HG03060 (cell line): Measurements from ENCODE around the gene LSM3.
A peak's percentile ranks its signal among the peaks of the same experiment; 100 is the strongest.

Experiments used
- ATAC-seq: cut with Tn5 transposase; IDR thresholded peaks from one replicate; pipeline ENCODE4 v1.9.1; 2021; ENCODE audit warnings: low read depth, moderate number of reproducible peaks; ENCODE audit not compliant: unreplicated experiment

LSM3 gene

DNA sequence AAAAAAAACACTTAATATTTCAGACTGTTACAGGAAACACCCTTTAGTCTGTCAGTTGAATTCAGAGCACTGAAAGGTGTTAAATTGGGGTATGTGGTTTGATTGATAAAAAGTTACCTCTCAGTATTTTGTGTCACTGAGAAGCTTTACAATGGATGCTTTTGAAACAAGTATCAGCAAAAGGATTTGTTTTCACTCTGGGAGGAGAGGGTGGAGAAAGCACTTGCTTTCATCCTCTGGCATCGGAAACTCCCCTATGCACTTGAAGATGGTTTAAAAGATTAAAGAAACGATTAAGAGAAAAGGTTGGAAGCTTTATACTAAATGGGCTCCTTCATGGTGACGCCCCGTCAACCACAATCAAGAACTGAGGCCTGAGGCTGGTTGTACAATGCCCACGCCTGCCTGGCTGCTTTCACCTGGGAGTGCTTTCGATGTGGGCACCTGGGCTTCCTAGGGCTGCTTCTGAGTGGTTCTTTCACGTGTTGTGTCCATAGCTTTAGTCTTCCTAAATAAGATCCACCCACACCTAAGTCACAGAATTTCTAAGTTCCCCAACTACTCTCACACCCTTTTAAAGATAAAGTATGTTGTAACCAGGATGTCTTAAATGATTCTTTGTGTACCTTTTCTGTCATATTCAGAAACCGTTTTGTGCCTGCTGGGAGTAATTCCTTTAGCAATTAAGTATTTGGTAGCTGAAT is 35.9 kb upstream of the LSM3 start:
- ATAC-seq: no peak

DNA sequence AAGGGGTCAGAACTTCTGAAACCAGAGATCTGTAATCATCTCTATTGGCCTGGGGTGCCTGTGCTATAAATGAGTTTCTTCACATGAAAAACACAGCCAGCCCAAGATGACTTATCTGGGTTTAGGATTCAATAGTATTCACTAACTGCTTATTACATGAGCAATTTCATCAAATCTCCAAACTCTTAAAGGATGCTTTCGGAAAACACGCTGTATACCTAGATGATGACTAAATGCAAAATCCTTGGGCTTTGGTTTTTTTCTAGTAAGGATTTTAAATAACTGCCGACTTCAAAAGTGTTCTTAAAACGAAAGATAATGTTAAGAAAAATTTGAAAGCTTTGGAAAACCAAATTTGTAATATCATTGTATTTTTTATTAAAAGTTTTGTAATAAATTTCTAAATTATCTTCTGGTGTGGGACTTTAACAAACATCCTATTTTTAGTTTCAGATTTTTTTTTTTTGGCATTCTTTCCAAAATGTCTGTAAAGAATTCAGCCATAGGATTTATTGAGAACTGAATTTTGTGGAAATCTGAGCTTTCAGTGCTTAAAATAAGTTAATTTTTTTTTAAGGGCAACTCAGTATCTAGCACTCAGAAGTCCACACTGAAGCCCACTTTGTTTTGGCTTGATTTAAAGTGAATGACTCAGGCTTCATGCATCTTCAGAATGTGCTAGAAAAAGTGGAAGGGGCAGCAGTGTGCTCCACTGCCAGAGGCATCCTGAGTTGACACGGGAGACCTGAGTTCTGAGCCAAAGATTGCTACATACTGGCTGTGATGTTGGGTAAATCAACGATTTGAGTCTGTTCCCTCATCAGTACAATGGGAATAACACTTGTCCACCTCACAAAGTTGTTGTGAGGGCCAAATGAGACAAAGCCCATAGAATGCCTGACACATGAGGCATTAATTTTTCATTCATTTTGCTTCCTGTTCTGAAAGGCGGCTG is 35.1 kb upstream of the LSM3 start:
- no peak for ATAC-seq

DNA sequence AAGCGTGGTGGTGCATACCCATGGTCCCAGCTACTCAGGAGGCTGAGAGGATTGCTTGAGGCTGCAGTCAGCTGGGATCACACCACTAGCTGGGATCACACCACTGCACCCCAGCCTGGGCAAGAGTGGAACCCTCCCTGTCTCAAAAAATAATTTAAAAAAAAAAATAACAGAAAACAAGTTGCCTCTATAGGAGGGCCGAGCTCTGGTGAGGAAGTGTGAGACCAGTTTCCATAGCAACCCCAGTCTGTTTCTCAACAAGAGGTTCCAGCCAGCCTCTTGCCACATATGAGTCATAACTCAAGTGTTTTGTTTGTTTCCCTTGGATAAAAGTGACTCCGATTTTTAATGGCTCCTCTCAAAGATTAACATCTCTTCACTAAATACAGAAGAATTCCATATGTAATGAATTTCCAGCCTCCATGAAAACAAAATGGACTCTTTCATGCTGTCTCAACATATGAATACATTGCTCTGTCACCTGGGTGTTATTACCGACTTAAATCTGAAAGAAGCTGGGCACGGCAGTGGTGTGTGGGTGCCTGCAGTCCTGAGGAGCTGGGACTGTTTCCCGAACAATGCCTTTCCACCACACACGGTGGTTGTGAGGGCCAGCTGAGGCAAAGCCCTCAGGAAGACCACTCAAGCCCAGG is 34.1 kb upstream of the LSM3 start:
- peak; percentile 94 for ATAC-seq

DNA sequence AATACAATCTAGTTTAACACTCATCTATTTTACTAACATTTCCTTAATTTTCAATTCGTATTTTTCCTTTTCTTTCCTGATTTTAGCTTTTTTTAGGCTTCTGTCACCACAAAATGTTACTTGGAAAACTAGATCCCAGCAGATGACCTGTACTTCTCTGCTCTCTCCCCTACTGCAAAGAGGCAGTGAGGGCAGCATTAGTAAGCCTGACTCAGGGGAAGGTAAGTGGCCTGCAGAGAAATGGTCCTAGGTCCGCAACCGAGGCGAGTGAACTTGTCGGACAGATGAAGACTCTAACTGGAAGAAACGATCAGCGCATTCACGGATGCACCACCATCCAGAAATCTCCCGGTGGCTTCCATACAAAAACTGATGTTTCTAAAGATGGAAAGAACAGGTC is 33.4 kb upstream of the LSM3 start:
- ATAC-seq: no peak

DNA sequence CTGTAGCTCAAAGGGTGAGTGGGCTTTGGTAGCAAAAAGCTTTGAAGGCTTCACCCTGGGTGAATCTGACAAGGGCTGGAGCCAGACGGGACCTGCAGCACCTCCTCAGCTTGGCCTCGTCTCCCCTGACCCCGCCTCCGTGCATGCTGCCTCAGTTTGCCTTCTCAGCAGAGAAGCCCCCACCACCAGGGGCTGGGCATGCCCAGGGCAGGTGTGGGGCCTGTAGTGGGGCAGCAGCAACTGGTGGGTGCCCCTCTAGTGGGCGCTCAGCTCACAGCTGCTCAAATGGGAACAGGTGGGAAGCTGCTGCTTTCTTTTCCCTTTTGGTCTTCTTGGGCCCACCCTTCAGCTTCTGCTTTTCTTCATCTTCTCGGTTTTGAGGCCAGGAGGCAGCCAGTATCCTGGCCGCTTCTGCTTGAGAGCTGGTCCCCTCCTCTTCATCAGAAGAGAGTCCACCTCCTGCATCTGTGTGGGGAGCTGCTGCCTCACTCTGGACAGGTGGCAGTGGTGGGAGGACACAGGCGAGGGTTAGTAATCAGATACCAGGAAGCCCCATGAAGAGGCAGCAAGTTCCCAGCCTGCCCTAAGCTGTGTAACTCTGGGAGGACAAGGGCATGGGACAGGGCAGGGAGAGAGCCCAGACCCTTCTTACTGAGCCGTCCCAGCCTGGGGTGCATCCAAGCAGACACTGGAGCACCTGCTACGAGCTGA is 32.8 kb upstream of the LSM3 start:
- ATAC-seq: no peak

DNA sequence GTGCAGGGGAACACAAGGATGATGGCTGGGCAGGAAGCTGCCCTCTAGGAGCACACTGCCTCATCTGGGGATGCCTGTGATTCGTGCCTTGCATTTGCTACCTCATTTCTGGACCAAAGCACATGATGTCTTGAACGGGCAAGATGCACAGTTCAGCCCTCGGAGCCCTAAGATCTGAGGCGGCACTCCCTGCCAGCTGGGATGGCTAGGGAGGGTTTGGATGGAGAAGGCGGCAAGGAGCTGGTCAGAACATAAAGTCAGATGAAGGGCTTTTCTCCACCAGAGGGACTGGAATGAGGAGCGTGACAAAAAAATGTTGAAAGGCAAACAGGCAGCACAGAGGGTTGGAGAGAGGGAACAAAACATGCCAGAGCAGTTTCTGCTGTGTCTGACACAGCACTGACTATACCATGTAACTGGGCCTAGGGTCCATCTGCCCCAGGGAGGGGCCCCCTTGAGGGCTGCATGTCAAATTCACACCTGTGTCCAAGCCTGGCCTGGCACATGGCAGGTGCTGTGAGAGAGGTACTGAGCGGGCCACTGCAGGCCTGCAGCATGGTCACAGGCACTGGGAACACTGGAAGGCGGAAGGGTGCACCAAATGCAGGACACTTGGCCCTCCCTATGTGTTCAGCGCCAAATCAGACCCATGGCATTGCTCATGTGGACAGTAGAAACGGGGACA is 32.1 kb upstream of the LSM3 start:
- no peak for ATAC-seq

DNA sequence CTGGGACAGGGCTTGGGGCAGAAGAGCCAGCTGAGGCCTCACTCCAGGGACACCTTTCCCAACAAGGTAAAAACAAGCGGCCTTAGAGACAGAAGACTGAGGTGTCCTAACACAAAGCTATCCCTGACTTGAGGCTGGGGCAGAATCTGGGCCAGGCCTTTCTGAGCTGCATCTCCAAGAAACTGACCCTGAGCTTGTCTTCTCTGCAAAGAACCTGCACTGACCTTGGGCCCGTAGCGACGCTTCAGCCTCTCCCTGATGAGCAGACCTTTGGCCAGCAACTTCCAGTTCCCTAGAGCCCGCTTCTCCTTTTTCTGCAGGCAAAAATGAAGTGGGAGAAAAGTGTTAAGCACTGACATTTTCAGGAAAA is 31.6 kb upstream of the LSM3 start:
- ATAC-seq: no peak

DNA sequence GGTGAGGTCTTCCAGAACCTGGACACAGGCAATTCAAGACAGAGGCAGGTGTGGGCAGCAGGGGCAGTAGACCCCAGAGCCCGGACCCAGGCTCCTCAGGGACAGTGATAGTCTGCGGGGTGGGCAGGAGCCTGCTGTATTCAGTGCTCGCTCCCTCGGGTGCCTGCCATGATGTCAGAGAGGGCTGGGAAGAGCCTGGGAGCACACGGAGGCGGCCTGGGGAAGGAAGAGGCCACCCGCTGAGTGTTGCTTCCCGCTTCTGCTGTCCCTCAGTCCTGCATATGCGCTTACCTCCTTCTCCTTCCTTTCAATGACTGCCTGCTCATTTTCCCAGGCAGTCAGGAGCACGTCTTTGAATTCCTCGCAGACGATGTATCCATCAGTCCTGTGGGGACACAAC is 31.0 kb upstream of the LSM3 start:
- no peak for ATAC-seq

DNA sequence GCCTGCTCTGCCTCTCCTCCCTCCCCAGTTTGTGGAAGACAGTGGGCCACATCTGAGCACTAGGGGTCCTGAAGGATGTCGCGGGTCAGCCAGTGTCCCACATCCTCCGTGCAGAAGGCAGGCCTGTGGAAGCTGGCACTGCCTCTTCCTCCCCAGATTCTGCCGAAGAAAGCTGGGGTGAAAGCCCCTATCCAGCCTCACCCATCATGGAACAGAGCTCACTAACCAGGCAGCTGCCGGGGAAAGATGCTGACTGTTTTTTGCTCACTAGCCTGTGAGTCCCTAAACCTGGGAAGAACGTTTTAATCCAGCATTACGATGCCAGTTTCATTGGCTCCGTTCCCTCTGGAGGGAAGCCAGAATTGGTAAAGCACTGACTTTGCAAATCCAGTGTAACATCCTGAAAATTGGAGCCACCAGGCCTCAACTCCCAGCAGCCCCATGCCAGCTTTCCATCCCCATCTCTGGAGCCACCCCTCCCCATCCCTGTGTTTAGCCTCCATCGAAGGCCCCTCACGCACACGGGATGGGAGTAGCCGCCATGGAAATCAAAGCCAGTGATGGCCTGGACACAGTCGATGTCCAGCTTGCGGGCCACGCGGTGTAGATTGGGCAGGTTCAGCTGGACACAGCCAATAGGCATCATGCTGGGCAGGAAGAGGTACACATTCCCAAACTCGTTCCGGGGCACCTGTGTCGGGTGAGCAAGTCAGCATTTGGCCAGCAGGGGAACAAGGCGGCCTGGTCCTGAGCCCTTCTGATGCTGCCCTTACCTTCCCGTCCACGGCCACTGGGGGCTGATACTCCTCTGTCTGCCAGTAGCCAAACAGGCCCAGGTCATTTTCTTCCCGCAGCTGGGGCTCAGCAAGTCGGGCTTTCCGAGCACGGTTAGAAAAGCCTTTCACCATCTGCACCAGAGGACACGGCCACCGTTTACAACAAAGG is 30.3 kb upstream of the LSM3 start:
- ATAC-seq: no peak

DNA sequence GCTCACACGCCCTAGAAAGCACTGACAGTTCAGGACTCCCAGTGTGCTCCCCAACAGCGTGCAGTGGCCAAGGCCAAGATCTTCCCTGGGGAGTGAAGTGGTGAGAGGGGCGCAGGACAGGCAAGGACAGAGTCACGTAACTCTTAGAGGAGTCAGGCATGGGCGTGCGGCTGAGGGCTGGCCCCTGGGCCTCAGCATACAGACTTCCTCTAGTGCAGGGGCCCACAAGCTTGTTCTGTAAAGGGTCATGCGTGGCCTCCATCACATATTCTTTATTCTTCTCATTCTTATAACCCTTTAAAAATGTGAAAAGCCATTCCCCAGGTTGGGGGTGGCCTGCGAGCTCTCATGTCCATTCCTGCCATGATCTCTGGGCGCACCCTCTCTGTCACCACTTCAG is 28.5 kb upstream of the LSM3 start:
- no peak for ATAC-seq

DNA sequence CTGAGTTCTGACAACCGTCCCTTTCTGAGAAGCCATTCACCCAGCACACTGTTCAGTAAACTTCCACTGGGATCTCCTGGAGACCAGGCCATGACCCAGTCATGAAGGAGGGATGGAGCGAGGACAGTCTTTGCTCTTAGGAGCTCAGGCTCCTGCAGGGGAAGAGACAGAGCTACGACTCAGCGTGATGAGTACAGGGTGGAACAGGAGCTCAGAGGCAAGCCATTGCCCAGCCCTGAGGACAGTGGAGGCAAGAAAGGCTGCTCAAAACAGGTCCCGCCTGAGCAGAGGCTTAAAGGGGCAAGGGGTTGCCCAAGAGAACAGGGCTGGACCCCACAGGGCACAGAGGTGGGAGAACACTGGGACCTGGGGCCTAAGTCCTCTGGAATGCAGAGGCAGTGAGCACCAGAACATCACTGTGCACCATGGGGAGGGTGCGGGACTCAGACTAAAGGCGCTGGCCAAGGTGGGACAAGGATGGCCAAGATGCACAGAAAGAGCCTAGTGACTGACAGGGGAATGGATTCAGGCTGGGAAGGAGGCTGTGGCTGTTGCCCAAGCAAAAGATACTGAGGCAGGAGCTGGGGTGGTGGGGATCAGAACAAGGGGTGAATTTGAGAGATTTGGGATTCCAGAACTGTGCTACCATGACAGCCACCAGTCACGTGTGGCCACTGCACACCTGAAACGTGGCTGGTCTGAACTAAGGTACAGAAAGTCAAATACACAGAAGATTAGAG is 28.0 kb upstream of the LSM3 start:
- no peak for ATAC-seq

DNA sequence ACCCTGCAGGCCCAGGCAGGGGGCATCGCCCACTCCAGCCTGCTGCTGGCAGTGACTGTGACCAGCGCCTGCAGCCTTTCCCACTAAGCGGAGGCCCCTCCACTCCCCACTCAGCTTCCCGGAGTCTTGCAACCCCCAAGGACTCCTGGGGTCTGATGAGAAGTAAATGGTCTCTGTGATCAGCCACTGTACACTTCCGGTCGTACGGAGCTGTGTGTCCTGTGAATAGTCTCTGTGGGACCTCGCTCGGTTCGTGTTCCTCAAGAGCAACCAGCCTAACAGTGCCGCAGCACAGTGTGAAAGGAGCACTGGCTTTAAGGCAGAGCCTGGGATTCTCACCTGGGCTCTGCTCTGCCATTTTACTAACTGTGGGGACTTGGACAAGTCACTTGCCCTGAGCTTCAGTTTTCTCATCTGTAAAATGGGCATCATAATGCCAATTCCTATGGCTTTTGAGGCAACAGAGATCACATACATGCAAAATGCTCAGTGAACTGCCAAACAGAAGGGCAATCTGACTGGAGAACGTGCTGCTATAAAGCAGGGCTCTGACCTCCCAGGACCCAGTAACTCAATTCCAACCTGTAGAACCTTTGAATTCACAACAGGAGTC is 27.0 kb upstream of the LSM3 start:
- no peak for ATAC-seq

DNA sequence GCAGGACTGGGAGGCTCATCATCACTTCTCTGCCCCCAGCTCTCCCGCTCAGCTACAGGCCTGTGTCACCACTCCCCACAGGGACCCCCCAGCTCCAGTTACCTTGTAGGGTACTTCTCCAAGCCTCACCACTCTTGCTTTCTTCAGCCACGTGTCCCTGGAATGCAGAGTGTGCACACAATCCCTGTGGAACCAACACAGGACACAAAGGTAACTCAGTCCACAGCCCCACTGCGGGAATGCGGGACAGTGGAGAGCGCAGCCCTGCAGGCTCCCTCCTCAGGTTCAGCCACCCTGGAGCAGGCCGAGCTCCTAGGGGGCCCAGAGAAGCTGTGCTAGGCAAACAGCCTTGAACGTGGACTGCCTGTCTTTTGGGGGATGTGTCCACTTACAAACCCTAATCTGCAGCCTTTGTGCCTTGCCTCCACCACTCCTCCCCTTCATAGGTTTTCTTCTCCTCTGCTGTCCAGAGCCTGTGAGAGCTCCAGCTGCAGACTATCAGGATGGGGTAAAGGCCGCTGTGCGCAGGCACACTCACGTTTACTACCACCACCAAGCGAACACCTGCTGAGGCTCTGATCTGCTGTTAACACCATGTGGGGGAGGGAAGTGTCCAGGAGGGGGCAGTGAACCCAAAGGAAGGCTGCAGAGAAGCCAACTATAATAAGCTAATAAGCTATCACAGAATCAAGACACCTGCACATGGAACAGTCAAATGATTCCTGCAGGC is 26.2 kb upstream of the LSM3 start:
- ATAC-seq: no peak

DNA sequence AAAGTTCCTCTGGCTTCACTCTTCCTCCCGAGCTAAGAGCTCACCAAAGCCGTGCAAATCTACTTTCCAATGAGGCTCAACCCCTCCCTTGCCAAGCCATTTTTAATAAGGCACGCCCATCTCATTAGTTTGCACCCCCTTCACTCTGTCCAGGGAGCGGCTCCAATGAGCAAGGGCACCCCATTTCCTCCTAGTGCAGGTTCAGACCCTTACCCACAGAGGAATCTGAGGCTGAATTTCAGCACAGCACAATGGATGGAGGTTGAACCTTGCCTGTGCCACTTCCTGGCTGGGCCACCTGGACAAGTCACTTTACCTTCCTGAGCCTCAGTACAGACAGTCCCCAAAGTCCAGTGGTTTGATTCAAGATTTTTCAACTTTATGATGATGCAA is 25.7 kb upstream of the LSM3 start:
- no peak for ATAC-seq

GRCh38 chr3:14153663-14154062 is 25.0 kb upstream of the LSM3 start:
- ATAC-seq: no peak

DNA sequence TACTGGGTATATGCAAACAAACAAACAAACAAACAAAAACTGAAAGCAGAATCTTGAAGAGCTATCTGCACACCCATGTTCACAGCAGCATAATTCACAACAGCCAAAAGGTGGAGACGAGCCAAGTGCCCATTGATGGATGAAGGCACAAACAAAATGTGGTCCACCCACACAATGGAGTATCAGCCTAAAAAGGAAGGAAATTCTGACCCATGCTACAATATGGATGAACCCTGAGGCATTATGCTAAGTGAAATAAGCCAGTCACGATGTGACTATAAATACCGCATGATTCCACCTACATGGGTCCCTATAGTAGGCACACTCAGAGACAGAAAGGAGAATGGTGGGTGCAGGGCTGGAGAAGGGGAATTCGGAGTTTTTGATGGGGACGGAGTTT is 24.3 kb upstream of the LSM3 start:
- no peak for ATAC-seq

DNA sequence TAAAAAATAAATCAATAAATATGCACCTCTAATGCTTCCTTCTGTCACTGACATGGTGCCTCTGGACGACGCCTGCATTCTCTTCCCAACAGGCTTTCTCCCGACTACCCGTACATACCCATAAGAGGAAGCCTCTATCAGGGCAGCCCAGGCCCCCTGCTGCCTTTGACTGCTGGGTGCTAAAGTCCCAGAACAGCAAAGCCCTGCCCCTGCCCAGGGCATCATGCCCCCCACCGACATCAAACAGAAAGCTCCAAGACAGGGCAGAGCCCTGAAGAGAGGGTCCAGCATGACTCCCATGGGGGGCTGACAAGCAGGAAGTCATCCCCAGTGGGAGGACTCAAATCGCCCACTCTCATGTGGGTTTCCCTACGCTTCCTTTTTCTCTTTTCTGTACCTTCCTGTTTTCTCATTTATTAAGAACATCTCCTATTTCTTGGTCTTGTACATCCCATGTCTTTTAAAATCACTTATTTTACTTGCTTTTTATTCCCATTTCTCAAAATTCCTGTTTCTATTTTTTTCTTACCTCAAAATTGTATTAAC is 23.6 kb upstream of the LSM3 start:
- no peak for ATAC-seq
